ENCODE measurements around the gene GAS1. TPM values are rescaled to one million over a fixed set of nuclear protein-coding genes. Genes with fewer than 3 reads are reported as not detected.

GAS1 gene
- total RNA-seq, 4 donors from 2014 or later = 4.8 to 36.2 (median 11.3) TPM

DNA sequence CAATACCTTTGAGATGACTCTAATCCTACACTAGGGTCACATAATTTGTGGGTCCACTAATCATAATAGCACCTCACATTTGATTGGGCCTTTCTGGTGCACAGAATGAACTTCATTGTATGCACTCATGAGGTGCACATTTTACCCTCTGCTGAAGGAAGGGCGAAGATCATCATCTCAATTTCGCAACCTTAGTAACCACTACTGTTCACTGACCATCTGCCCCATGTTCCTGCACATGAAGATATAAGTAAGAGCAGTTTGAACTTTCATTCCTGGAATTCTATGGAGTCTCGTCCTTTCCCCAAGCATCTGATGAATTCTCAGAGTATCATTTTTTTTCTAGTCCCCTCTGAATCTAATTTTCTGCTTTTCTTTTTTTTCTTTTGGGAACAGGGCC is 21.2 kb downstream of the GAS1 start:
- intact Hi-C loops (cut with DNase I; ENCODE audit: low total_unique reads) (no loop called here), in situ Hi-C loops (cut with MboI; ENCODE audit: low pct_ligation_motif_present in 1 of 4, low pct_unique_long_range_greater_than_20kb in 1 of 4, low sequenced_read_pairs in 3 of 4) (no loop called here)
- Histone ChIP-seq H3K9me3 (no peaks in the 10 kb centered on the region), H3K27me3 (peaks cover 7% of the 10 kb centered on the region), H3K27ac (no peak overlapping the region), H3K36me3 (no peaks in the 10 kb centered on the region), H3K4me3 (no peak overlapping the region), H3K4me1 (no peaks in the 10 kb centered on the region)
- DNase-seq = no peak
- TF ChIP-seq EP300 (IDR thresholded peaks at IDR 0.05; ENCODE audit: low read depth) (no peak), POLR2A (IDR thresholded peaks at IDR 0.05) (no peak), POLR2AphosphoS5 (IDR thresholded peaks at IDR 0.05) (no peak)
- TF ChIP-seq, protein P1, sequence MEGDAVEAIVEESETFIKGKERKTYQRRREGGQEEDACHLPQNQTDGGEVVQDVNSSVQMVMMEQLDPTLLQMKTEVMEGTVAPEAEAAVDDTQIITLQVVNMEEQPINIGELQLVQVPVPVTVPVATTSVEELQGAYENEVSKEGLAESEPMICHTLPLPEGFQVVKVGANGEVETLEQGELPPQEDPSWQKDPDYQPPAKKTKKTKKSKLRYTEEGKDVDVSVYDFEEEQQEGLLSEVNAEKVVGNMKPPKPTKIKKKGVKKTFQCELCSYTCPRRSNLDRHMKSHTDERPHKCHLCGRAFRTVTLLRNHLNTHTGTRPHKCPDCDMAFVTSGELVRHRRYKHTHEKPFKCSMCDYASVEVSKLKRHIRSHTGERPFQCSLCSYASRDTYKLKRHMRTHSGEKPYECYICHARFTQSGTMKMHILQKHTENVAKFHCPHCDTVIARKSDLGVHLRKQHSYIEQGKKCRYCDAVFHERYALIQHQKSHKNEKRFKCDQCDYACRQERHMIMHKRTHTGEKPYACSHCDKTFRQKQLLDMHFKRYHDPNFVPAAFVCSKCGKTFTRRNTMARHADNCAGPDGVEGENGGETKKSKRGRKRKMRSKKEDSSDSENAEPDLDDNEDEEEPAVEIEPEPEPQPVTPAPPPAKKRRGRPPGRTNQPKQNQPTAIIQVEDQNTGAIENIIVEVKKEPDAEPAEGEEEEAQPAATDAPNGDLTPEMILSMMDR (IDR thresholded peaks at IDR 0.05) = no peak
- WGBS, 2 donors (ENCODE audit: low coverage in 1 of 2) = 71% methylated on average over 3 of the region's 3 CpGs; no CpG with 5 or more reads in 1 of the 2 donors

DNA sequence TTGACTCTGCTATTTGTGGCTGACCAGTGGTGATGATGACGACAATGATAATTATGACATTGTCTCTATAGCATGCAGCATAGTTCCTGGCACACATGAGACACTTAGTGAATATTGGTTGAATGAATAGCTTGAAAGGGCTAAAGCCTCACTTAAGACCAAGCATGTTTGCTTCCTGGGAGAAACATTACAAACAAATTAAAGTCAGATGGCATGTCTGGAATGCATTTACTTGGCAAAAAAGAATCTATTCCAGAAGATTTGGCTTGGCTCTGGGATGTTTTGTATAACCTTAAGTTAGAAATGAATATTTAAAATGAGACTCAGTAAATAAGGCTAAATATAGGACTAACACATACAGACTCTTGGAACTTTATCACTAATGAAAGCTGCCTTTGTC is 21.6 kb downstream of the GAS1 start:
- WGBS, 2 donors (ENCODE audit: low coverage in 1 of 2) = 83% methylated on average over 1 of the region's 1 CpG; no CpG with 5 or more reads in 1 of the 2 donors
- in situ Hi-C loops (cut with MboI; ENCODE audit: low pct_ligation_motif_present in 1 of 4, low pct_unique_long_range_greater_than_20kb in 1 of 4, low sequenced_read_pairs in 3 of 4) = no loop called here
- DNase-seq = no peak
- intact Hi-C loops (cut with DNase I; ENCODE audit: low total_unique reads) = no loop called here
- Histone ChIP-seq H3K4me3 (no peak overlapping the region), H3K27ac (no peak overlapping the region), H3K36me3 (no peaks in the 10 kb centered on the region), H3K27me3 (peaks cover 7% of the 10 kb centered on the region), H3K4me1 (no peaks in the 10 kb centered on the region), H3K9me3 (no peaks in the 10 kb centered on the region)
- TF ChIP-seq EP300 (IDR thresholded peaks at IDR 0.05; ENCODE audit: low read depth) = no peak
- TF ChIP-seq, protein P1 (IDR thresholded peaks at IDR 0.05) = no peak
- no peak for TF ChIP-seq POLR2AphosphoS5 (IDR thresholded peaks at IDR 0.05)
- TF ChIP-seq POLR2A (IDR thresholded peaks at IDR 0.05) = no peak

DNA sequence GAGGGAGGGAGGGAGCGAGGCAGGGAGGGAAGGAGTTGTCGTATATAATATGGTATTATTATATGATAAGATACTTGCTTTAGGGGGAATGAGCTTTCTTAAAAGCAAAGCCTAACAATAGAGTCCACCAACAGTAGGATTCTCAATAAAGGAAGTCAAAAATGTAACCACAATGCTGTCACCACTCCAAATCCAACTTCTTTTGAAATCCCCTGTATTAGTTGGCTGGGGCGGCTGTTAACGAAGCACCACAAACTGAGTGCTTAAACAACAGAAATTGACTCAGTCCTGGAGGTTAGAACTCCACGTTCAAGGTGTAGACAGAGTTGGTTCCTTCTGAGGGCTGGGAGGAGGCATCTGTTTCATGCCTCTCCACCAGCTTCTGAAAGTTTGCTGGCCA is 23.1 kb downstream of the GAS1 start:
- H3K4me1 ChIP-seq = no peaks in the 10 kb centered on the region
- intact Hi-C loops (cut with DNase I; ENCODE audit: low total_unique reads) = no loop called here
- peaks cover 7% of the 10 kb centered on the region for H3K27me3 ChIP-seq
- no peaks in the 10 kb centered on the region for H3K9me3 ChIP-seq
- 70 to 77% methylated on average over 5 of the region's 5 CpGs for WGBS, 2 donors (ENCODE audit: low coverage in 1 of 2)
- DNase-seq = no peak
- no peak overlapping the region for H3K27ac ChIP-seq
- no peaks in the 10 kb centered on the region for H3K36me3 ChIP-seq
- no peak for TF ChIP-seq EP300 (IDR thresholded peaks at IDR 0.05; ENCODE audit: low read depth)
- no peak for TF ChIP-seq POLR2A (IDR thresholded peaks at IDR 0.05)
- TF ChIP-seq POLR2AphosphoS5 (IDR thresholded peaks at IDR 0.05) = no peak
- TF ChIP-seq, protein P1 (IDR thresholded peaks at IDR 0.05) = no peak
- in situ Hi-C loops (cut with MboI; ENCODE audit: low pct_ligation_motif_present in 1 of 4, low pct_unique_long_range_greater_than_20kb in 1 of 4, low sequenced_read_pairs in 3 of 4) = no loop called here
- no peak overlapping the region for H3K4me3 ChIP-seq

DNA sequence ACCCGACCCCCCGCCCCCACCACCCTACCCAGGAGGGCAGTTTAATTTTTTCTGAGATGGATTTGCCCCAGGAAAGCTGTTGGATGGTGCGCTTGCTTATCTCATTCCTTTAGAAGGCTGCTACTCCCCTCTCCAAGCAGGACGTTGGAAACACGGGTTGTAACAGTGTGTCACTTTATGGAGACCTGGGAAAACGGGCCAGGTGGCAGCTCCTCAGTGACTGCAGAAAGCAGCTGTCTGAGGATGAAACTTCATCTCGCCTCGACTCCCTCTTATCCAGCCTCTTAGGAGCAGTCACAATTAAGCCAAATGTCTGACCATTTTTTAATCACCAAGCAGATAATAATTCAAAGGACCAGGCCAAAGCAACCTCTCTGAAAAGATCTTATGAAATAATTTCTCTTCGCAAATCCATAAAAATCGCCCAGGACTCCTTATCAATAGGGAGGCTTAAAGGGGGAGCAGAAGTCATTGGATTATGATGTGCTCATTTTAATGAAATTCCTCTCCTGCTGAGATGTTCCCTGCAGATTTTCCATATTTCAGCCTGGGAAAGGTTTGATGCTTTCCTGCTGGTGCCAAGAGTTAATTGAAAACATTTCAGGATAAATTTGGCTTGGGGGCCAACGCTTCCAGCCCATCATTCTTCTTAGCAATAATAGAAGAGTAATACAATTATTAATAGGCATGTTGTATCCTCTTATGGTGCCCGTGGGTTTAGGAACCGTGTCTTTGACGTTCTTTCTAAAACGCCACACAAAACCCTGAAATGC is 26.0 kb downstream of the GAS1 start:
- no peaks in the 10 kb centered on the region for H3K27me3 ChIP-seq
- intact Hi-C loops (cut with DNase I; ENCODE audit: low total_unique reads) (no loop called here), in situ Hi-C loops (cut with MboI; ENCODE audit: low pct_ligation_motif_present in 1 of 4, low pct_unique_long_range_greater_than_20kb in 1 of 4, low sequenced_read_pairs in 3 of 4) (no loop called here)
- TF ChIP-seq, protein P1 (IDR thresholded peaks at IDR 0.05) = no peak
- TF ChIP-seq POLR2A (IDR thresholded peaks at IDR 0.05) = no peak
- TF ChIP-seq EP300 (IDR thresholded peaks at IDR 0.05; ENCODE audit: low read depth) = no peak
- TF ChIP-seq POLR2AphosphoS5 (IDR thresholded peaks at IDR 0.05) = no peak
- H3K27ac ChIP-seq = no peak overlapping the region
- no peaks in the 10 kb centered on the region for H3K4me1 ChIP-seq
- WGBS, 2 donors (ENCODE audit: low coverage in 1 of 2) = 58 to 71% methylated on average over 12 to 15 of the region's 15 CpGs
- no peaks in the 10 kb centered on the region for H3K36me3 ChIP-seq
- H3K4me3 ChIP-seq = no peak overlapping the region
- H3K9me3 ChIP-seq = no peaks in the 10 kb centered on the region
- no peak for DNase-seq

Data from transverse colon (tissue), 4 donors.